ENCODE measurements around the gene CERS6. TPM values are rescaled to one million over a fixed set of nuclear protein-coding genes. Genes with fewer than 3 reads are reported as not detected.
A peak's percentile ranks its signal among the peaks of the same experiment; 100 is the strongest.

CERS6 gene
- total and polyA plus RNA-seq, 2 of the 8 experiments (the other 6 are each of a cell fraction or from before 2014, with no cell fraction given): 6.8 to 28.2 TPM

DNA sequence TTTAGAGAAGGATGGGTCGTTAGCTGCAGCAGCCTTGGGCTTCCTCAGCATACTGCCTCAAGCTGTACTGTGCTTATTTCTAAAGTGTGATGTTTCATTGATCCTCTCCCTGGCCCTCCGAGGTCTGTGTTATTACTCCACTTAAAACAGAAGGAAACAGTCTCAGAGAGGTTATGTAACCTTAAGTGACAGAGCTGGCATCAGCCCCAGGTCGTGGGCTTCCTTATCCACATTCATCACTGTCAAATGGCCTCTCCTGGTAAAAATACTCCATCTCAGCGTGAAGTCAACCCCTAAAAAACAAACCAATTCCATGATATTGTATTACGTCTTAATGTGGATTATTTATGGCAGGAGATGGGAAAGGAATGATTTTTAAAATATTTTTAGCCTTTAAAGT, 193.0 kb downstream of the CERS6 start:
- no peak for DNase-seq (ENCODE audit: low read depth in 1 of 2, low spot score in 2 of 2)
- no peaks in the 10 kb centered on the region; the same call in 1 of the 2 replicates for H3K79me1 ChIP-seq (ENCODE audit: low read depth, low read length)
- ChIA-PET POLR2A (ENCODE audit: partially characterized antibody) (interaction anchor here (1.4 kb wide), 1 partner anchor 14 kb away, joined by 3 read pairs; no protein-coding TSS in a partner anchor), CTCF (ENCODE audit: partially characterized antibody) (interaction anchor here (0.6 to 2.3 kb wide), 3 partner anchors 10 to 209 kb away, joined by 3 to 8 read pairs (median 5); no protein-coding TSS in a partner anchor)
- H3K4me3 ChIP-seq (ENCODE audit: extremely low read depth in 1 of 4, insufficient read depth in 2 of 4, low read depth in 3 of 4, low read length in 4 of 4): no peak overlapping the region
- H3K27me3 ChIP-seq (replicated peaks in 1 of 4; ENCODE audit: control insufficient read depth in 3 of 4, extremely low read depth in 1 of 4, insufficient read depth in 3 of 4, low read length in 3 of 4): no peaks in the 10 kb centered on the region
- peak overlapping the region; percentile 39; the same call in 1 of the 2 replicates for H3K18ac ChIP-seq (ENCODE audit: extremely low read depth, low read length)
- H3K36me3 ChIP-seq (ENCODE audit: control insufficient read depth in 2 of 4, insufficient read depth in 4 of 4, low read length in 3 of 4): no peaks in the 10 kb centered on the region
- no peak overlapping the region for H4K91ac ChIP-seq (replicated peaks; ENCODE audit: insufficient read length, low read length)
- no peak overlapping the region for H3K56ac ChIP-seq (replicated peaks; ENCODE audit: insufficient read length, low read depth, low read length)
- WGBS, 2 experiments (ENCODE audit: extremely low coverage in 1 of 2, insufficient coverage in 1 of 2, insufficient read length in 1 of 2, insufficient replicate concordance in 2 of 2, low coverage in 1 of 2, low lambda C conversion rate in 2 of 2, missing lambda C conversion rate in 1 of 2): 83% methylated on average over 5 of the region's 5 CpGs; no CpG with 5 or more reads in 1 of the 2 experiments
- H2BK120ac ChIP-seq (replicated peaks; ENCODE audit: low read depth, low read length): no peak overlapping the region
- H2BK5ac ChIP-seq (ENCODE audit: low read depth, low read length): no peak overlapping the region
- H2AFZ ChIP-seq (ENCODE audit: low read length): no peak overlapping the region
- no peak overlapping the region for H3K4me2 ChIP-seq (ENCODE audit: insufficient read depth in 1 of 2, low read depth in 2 of 2, low read length in 2 of 2)
- no peak overlapping the region for H2BK15ac ChIP-seq (ENCODE audit: low read length)
- H4K5ac ChIP-seq (ENCODE audit: insufficient read length, low read depth, low read length): no peak overlapping the region
- no peak overlapping the region for H2BK12ac ChIP-seq (ENCODE audit: low read depth, low read length)
- H3K27ac ChIP-seq (ENCODE audit: low read depth, low read length): no peak overlapping the region
- peaks cover 0 to 7% (median 5%) of the 10 kb centered on the region in 4 experiments; a peak in 4 of 7 replicates for H3K4me1 ChIP-seq (replicated peaks in 1 of 4; ENCODE audit: control insufficient read depth in 3 of 4, insufficient read depth in 4 of 4, low read length in 3 of 4)
- H3K79me2 ChIP-seq (ENCODE audit: control insufficient read depth in 1 of 2, insufficient read depth in 2 of 2, low read length in 2 of 2): peaks cover 0 to 25% of the 10 kb centered on the region in 2 experiments; a peak in 3 of 4 replicates
- no peak for TF ChIP-seq CBX5 (IDR thresholded peaks at IDR 0.05; ENCODE audit: low read depth, low read length)
- TF ChIP-seq, protein P1, sequence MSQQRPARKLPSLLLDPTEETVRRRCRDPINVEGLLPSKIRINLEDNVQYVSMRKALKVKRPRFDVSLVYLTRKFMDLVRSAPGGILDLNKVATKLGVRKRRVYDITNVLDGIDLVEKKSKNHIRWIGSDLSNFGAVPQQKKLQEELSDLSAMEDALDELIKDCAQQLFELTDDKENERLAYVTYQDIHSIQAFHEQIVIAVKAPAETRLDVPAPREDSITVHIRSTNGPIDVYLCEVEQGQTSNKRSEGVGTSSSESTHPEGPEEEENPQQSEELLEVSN (IDR thresholded peaks at IDR 0.05): no peak
- TF ChIP-seq SIRT6 (IDR thresholded peaks at IDR 0.05; ENCODE audit: low read length): no peak
- TF ChIP-seq NANOG (IDR thresholded peaks at IDR 0.05; ENCODE audit: insufficient read depth, low read depth, low read length, poor library complexity, severe bottlenecking): no peak
- no peak for TF ChIP-seq ZNF274 (IDR thresholded peaks at IDR 0.05; ENCODE audit: borderline replicate concordance, extremely low read depth, low read length)
- TF ChIP-seq SP1 (IDR thresholded peaks at IDR 0.05; ENCODE audit: low read depth, low read length): no peak
- TF ChIP-seq TAF1 (IDR thresholded peaks at IDR 0.05; ENCODE audit: low read depth, low read length): no peak
- TF ChIP-seq POU5F1 (IDR thresholded peaks at IDR 0.05; ENCODE audit: low read depth, low read length): no peak
- TF ChIP-seq ASH2L (IDR thresholded peaks at IDR 0.05; ENCODE audit: low read length): no peak
- no peak for TF ChIP-seq BACH1 (IDR thresholded peaks at IDR 0.05; ENCODE audit: low read length)
- no peaks in the 10 kb centered on the region for H3K9me3 ChIP-seq (ENCODE audit: insufficient read depth in 2 of 2, low read depth in 1 of 2, low read length in 1 of 2)
- no peak overlapping the region for H3K4ac ChIP-seq (replicated peaks; ENCODE audit: insufficient read length, low read depth, low read length)
- FAIRE-seq: peak; percentile 24
- no peak overlapping the region for H2AK5ac ChIP-seq (ENCODE audit: low read depth, low read length)
- peaks cover 2% of the 10 kb centered on the region; the same call in 1 of the 2 replicates for H3K23me2 ChIP-seq (ENCODE audit: low read depth, low read length)
- H4K20me1 ChIP-seq (replicated peaks in 1 of 2; ENCODE audit: control insufficient read depth in 1 of 2, insufficient read depth in 2 of 2, low read length in 2 of 2): no peaks in the 10 kb centered on the region
- no peak overlapping the region for H3K9ac ChIP-seq (replicated peaks in 1 of 4; ENCODE audit: extremely low read depth in 1 of 4, low read depth in 3 of 4, low read length in 3 of 4)
- no peak overlapping the region for H3K23ac ChIP-seq (ENCODE audit: insufficient read length)
- no peak overlapping the region for H2BK20ac ChIP-seq (ENCODE audit: low read length)
- H4K8ac ChIP-seq (ENCODE audit: extremely low read depth, insufficient read depth, low read length): no peak overlapping the region
- no peak overlapping the region for H3K14ac ChIP-seq (ENCODE audit: insufficient read length)
